Fibroblast of villous mesenchyme (primary cell): ENCODE data around the gene DNAJB6. TPM values are rescaled to one million over a fixed set of nuclear protein-coding genes. Genes with fewer than 3 reads are reported as not detected.

ENCODE experiments used
- DNase-seq: peaks from one replicate; pipeline ENCODE4 v3.0.0-alpha.2; 2010; ENCODE audit warnings: low read depth
- H3K4me3 ChIP-seq: 2 replicates; pipeline ENCODE4 v1.5.1; 2011; ENCODE audit warnings: low read depth, mild to moderate bottlenecking, low read length
- CTCF ChIP-seq: IDR thresholded peaks from 2 replicates; pipeline ENCODE4 v1.5.1; 2012; ENCODE audit warnings: low read depth, mild to moderate bottlenecking, low read length; ENCODE audit not compliant: insufficient read depth
- total RNA-seq: library from RNA; depleted of rRNA; stranded (reverse); fragments of >200 nt; gene quantifications from 2 replicates; pipeline ENCODE4 v1.2.3, GENCODE V29; 2012

DNAJB6 gene
- total RNA-seq, 1 donor = 123 TPM

GRCh38 chr7:157403646-157404401 is 67.0 kb downstream of the DNAJB6 start:
- no peak overlapping the region for H3K4me3 ChIP-seq
- no peak for TF ChIP-seq CTCF
- DNase-seq = no peak

- TF ChIP-seq CTCF = no peak
- no peak overlapping the region for H3K4me3 ChIP-seq
- DNase-seq = peak; percentile 99
Measured at GRCh38 chr7:157404845-157405481, 68.2 kb downstream of the DNAJB6 start.

GRCh38 chr7:157405501-157405900 is 68.7 kb downstream of the DNAJB6 start:
- DNase-seq = no peak
- no peak for TF ChIP-seq CTCF
- H3K4me3 ChIP-seq = no peak overlapping the region

- TF ChIP-seq CTCF = peak; percentile 16
- DNase-seq = no peak
- no peak overlapping the region for H3K4me3 ChIP-seq
Measured at GRCh38 chr7:157405914-157406810, 69.4 kb downstream of the DNAJB6 start.

- DNase-seq = no peak
- no peak overlapping the region for H3K4me3 ChIP-seq
- TF ChIP-seq CTCF = no peak
Measured at GRCh38 chr7:157406971-157407370, 70.2 kb downstream of the DNAJB6 start.

GRCh38 chr7:157407512-157408257 is 70.9 kb downstream of the DNAJB6 start:
- DNase-seq = no peak
- TF ChIP-seq CTCF = no peak
- H3K4me3 ChIP-seq = no peak overlapping the region
